Activated CD4-positive, alpha-beta T cell treated with anti-CD3 and anti-CD28 coated beads for 1 hour (primary cell): ENCODE measurements around the gene AQP6.
"Not testable (repeated sequence)": the region's sequence is repeated elsewhere in the genome, so short reads cannot be mapped to it uniquely, and the experiment has no call there.

Source experiments
- DNase-seq: peaks from one replicate; pipeline ENCODE4 v3.0.0-alpha.2; 2020

AQP6 gene

GRCh38 chr12:49971141-49971540, 1.6 kb upstream of the AQP6 start:
- DNase-seq = no peak

GRCh38 chr12:49972129-49972528, 618 bp upstream of the AQP6 start:
- DNase-seq = no peak

GRCh38 chr12:49973361-49973830, 649 bp downstream of the AQP6 start:
- no peak for DNase-seq

GRCh38 chr12:49974231-49974675, 1.5 kb downstream of the AQP6 start:
- DNase-seq = no peak

- DNase-seq = no peak
Measured at GRCh38 chr12:49974677-49975317, 2.0 kb downstream of the AQP6 start.

- DNase-seq = no peak
Measured at GRCh38 chr12:49975318-49975761, 2.6 kb downstream of the AQP6 start.

- no peak for DNase-seq
Measured at GRCh38 chr12:49976557-49976956, 3.8 kb downstream of the AQP6 start.

GRCh38 chr12:49978125-49978524, 5.4 kb downstream of the AQP6 start:
- no peak for DNase-seq

- DNase-seq = no peak
Measured at GRCh38 chr12:49979016-49979586, 6.4 kb downstream of the AQP6 start.

GRCh38 chr12:49979791-49980190, 7.0 kb downstream of the AQP6 start:
- no peak for DNase-seq

- DNase-seq = no peak
Measured at GRCh38 chr12:49980501-49981349, 8.0 kb downstream of the AQP6 start.

- no peak for DNase-seq
Measured at GRCh38 chr12:49982246-49983087, 9.7 kb downstream of the AQP6 start.

- DNase-seq = no peak
Measured at GRCh38 chr12:49983892-49984291, 11.1 kb downstream of the AQP6 start.

GRCh38 chr12:49984476-49985359, 12.0 kb downstream of the AQP6 start:
- no peak for DNase-seq

GRCh38 chr12:49985981-49986380, 13.2 kb downstream of the AQP6 start:
- DNase-seq = no peak

GRCh38 chr12:49986476-49986875, 13.7 kb downstream of the AQP6 start:
- not testable (repeated sequence) for DNase-seq

- DNase-seq = no peak
Measured at GRCh38 chr12:49987625-49988303, 15.0 kb downstream of the AQP6 start.

GRCh38 chr12:49989400-49989799, 16.7 kb downstream of the AQP6 start:
- not testable (repeated sequence) for DNase-seq

GRCh38 chr12:49990273-49990672, 17.5 kb downstream of the AQP6 start:
- DNase-seq = no peak

GRCh38 chr12:49998453-49998852, 25.7 kb downstream of the AQP6 start:
- DNase-seq = no peak

- DNase-seq = no peak
Measured at GRCh38 chr12:50003595-50003994, 30.8 kb downstream of the AQP6 start.
